ENCODE measurements around the gene CEP55.

Gene CEP55

GRCh38 chr10:93567277-93568104, 71.1 kb downstream of the CEP55 start:
- no peak for DNase-seq

- no peak for DNase-seq
These were observed 71.6 kb downstream of the CEP55 start for GRCh38 chr10:93568105-93568390.

GRCh38 chr10:93570383-93570782, 74.0 kb downstream of the CEP55 start:
- DNase-seq = no peak

- no peak for DNase-seq
These were observed 76.2 kb downstream of the CEP55 start for GRCh38 chr10:93572606-93573005.

- DNase-seq = no peak
These were observed 76.9 kb downstream of the CEP55 start for GRCh38 chr10:93573051-93573909.

GRCh38 chr10:93573924-93574323, 77.5 kb downstream of the CEP55 start:
- no peak for DNase-seq

GRCh38 chr10:93576888-93577287, 80.5 kb downstream of the CEP55 start:
- no peak for DNase-seq

GRCh38 chr10:93577565-93577964, 81.2 kb downstream of the CEP55 start:
- DNase-seq = no peak

All from NCI-H2171 treated with DMSO at 0.1 percent for 48 hours (cell line).